SK-N-MC (cell line): ENCODE measurements around the gene MOSMO.

Source experiments
- EZH2 ChIP-seq: fragments of 200-600 bp; sonication (generic); IDR thresholded peaks from one replicate; pipeline ENCODE4 v1.6.1; 2017; ENCODE audit warnings: antibody characterized with exemption
- FOXP2 ChIP-seq: optimal IDR thresholded peaks from 2 replicates; pipeline ENCODE3; 2011; ENCODE audit warnings: mild to moderate bottlenecking, moderate library complexity; ENCODE audit not compliant: insufficient read depth; ENCODE audit errors: extremely low read length, control extremely low read depth
- POLR2AphosphoS5 ChIP-seq: IDR thresholded peaks from 2 replicates; pipeline ENCODE4 v1.6.1; 2012; ENCODE audit warnings: mild to moderate bottlenecking, low read depth, low read length, borderline replicate concordance

- TF ChIP-seq POLR2AphosphoS5 (no peak), EZH2 (no peak), FOXP2 (no peak)
Measured at GRCh38 chr16:22050963-22051362, 43.1 kb downstream of the MOSMO start.
